Adrenal gland (tissue), 12 donors: Measurements from ENCODE around the gene CACTIN. TPM values are rescaled to one million over a fixed set of nuclear protein-coding genes. Genes with fewer than 3 reads are reported as not detected.
A peak's percentile ranks its signal among the peaks of the same experiment; 100 is the strongest.

Experiments used
- DNase-seq, 7 donors: peaks; one replicate each; pipeline ENCODE4 v3.0.0-alpha.2; 2019 to 2020
- H3K27ac ChIP-seq, 5 donors: fragments of 200-600 bp; sonication (generic) in 4 of 5; 1 replicate in 3 of 5; 2 replicates in 2 of 5; pipeline versions ENCODE4 v1.5.1 to v1.8.0; 2016 to 2020; ENCODE audit warnings: mild to moderate bottlenecking in 1 of 5
- H3K27me3 ChIP-seq: fragments of 200-600 bp; 2 replicates; pipeline ENCODE4 v1.8.0; 2021
- H3K36me3 ChIP-seq, 2 donors: fragments of 200-600 bp; replicated peaks in 1 of 2; 1 replicate in 1 of 2; 2 replicates in 1 of 2; pipeline versions ENCODE4 v1.5.1 to v1.8.0; 2018 to 2022
- H3K4me1 ChIP-seq, 2 donors: fragments of 200-600 bp; replicated peaks in 1 of 2; 1 replicate in 1 of 2; 2 replicates in 1 of 2; pipeline versions ENCODE4 v1.5.1 to v1.8.0; 2018 to 2021
- H3K4me3 ChIP-seq, 4 donors: fragments of 200-600 bp; sonication (generic) in 3 of 4; one replicate each; pipeline ENCODE4 v1.5.1; 2016 to 2018
- H3K9me3 ChIP-seq, 3 donors: fragments of 200-600 bp; sonication (generic) in 1 of 3; replicated peaks in 1 of 3; 1 replicate in 2 of 3; 2 replicates in 1 of 3; pipeline versions ENCODE4 v1.5.1 to v1.8.0; 2016 to 2021
- CTCF ChIP-seq, 6 experiments: fragments of 450-650 bp in 4 of 6; fragments of 200-600 bp in 2 of 6; sonication (generic) in 1 of 6; IDR thresholded peaks; 1 replicate in 5 of 6; 2 replicates in 1 of 6; pipeline versions ENCODE4 v1.5.1 to v1.8.0; 2016 to 2021; ENCODE audit warnings: antibody characterized with exemption in 6 of 6, mild to moderate bottlenecking in 2 of 6, moderate library complexity in 1 of 6
- POLR2A ChIP-seq, 2 donors: fragments of 450-650 bp; IDR thresholded peaks; one replicate each; pipeline ENCODE4 v1.6.1; 2017; ENCODE audit warnings: antibody characterized with exemption in 2 of 2, mild to moderate bottlenecking in 2 of 2, moderate library complexity in 1 of 2
- WGBS, 4 donors: extraction: QIAGEN DNeasy Blood & Tissue Kit in 2 of 4; methylation state at CpG; one replicate each; pipeline versions ENCODE4 v1.1.5 to v1.1.7; 2013 to 2017; 5-methylcytosine and 5-hydroxymethylcytosine counted together
- intact Hi-C, 2 donors: fragments of 100-400 bp; cut with DNase I; formaldehyde crosslinking; loops; one replicate each; pipeline versions ENCODE4 v1.14.1 to v1.15.0; 2022 to 2023
- polyA plus RNA-seq, 3 donors: library from polyadenylated mRNA; stranded (reverse); fragments of 200-250 nt in 2 of 3; fragments of 350-450 nt in 1 of 3; fragmentation: Illumina TruSeq in 1 of 3; extraction: RNeasy Lipid Tissue Mini Kit (QIAGEN cat#74804) in 1 of 3; gene quantifications; one replicate each; pipeline ENCODE4 v1.2.3, GENCODE V29; 2013 to 2014
- total RNA-seq, 9 donors: library from RNA; depleted of rRNA in 4 of 9; stranded (reverse); fragments of >200 nt in 4 of 9; fragments of 120-200 nt in 1 of 9; fragmentation: NEBNext Ultra II Directional in 1 of 9; extraction: Animal tissue kit (Norgen Biotek cat#: 25700) in 1 of 9; gene quantifications; one replicate each; pipeline versions ENCODE4 v1.1.0 to v1.2.4, GENCODE V29; 2013 to 2023
- donor health status: healthy with polysubstance abuse.
- donor health status: Bipolar disorder and iron deficiency.
- donor health status: DM: yes; HTN: yes; CAD: no.
- donor health status: DM: no; HTN: no; CAD: no.
- donor health status: DM: no; HTN: no; CAD: no.
- donor health status: DM: yes; HTN: yes; CAD: no.

The CACTIN gene
- total and polyA plus RNA-seq, 12 donors: 5.0 to 78.4 (median 22.3) TPM

DNA sequence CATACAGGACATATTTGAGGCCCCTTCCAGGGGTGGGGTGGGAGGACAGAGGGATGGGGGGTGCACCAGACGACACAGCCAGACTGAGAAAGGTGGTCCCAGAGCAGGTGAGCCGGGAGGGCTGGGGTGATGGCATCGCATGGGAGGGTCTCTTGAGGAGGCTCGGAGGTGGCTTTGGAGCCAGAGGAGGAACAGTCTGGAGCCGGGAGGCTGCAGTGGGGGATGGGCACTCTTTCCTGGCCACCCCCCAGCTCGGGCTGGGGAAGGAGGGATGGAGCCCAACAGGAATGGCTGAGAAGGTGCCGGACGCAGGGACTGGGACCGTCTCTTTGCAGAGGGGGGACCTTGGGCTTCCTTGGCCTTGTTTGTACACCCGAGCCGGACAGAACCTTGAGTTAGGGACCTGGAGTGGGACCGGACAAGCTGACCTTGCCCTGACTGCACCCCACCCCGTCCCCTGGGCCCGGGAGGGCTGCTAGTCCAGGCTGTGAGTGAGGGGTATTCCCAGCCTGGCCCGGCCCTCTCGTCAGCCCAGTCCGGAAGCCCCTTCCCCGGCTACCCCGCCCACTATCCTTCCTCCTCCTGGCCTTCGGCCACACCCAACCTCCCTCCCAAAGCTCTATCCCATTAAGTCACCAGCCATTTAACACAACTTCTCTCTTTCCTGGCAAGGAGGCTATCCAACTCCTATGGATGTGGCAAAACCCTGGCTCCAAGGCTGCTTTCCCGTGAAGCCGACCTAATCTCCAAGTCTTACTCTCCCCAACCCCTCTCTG lies 19.1 kb downstream of the CACTIN start:
- H3K27ac ChIP-seq: peak overlapping the region; percentile 52 to 94 (median 78)
- H3K27me3 ChIP-seq: no peaks in the 10 kb centered on the region
- peaks cover 0 to 12% of the 10 kb centered on the region in 2 donors for H3K36me3 ChIP-seq
- H3K4me3 ChIP-seq: peak overlapping the region in 3 of 4 donors; percentile 8 to 73 (median 62)
- WGBS, 4 donors: 6 to 16% (median 15%) methylated on average over 12 to 22 of the region's 22 CpGs
- peaks cover 42 to 57% of the 10 kb centered on the region in 2 donors for H3K4me1 ChIP-seq
- H3K9me3 ChIP-seq: no peaks in the 10 kb centered on the region
- DNase-seq: peak; percentile 49 to 72 (median 64)
- TF ChIP-seq POLR2A (IDR thresholded peaks at IDR 0.05) (no peak), CTCF (IDR thresholded peaks at IDR 0.05) (no peak)
- intact Hi-C loops: no loop called here

DNA sequence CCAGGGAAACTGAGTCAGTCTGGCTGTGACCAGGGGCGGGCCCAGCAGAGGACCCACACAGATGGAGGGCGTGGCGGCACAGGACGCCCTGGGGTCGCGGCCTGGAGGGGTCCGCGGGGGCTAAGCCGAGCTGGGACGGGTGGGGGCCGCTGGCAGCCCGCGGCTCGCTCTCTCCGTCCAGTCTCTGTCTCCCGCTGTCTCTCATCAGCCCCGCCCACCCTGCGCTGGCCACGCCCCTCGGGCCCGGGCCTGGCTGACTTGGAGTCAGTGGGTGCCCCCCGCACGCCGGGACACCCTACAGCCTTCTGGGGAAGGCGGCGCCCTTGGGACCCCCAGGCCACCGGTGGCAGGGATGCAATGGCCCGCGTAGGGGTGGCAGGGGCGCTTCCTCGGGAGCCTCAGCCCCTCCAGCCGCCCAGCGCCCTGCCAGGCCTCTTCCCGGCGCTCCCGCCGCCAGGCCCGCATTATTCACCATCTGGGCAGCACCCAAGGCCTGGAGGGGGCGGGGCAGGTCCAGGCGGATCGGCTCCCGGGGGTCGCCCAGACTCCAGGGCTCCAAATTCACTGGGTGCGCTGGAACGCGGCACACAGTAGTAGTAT lies 19.8 kb downstream of the CACTIN start, which contains the start of gene TBXA2R:
Gene TBXA2R, minus strand, starts transcription at position 186 of the 600 bp plus-strand sequence. CDS start 6,241 bp downstream, outside the sequence.
- Histone ChIP-seq H3K27me3 (no peaks in the 10 kb centered on the region), H3K4me3 (peak within 1 kb of the TSS; percentile 8 to 73 (median 62)), H3K4me1 (peaks cover 42 to 57% of the 10 kb centered on the region in 2 donors), H3K9me3 (no peaks in the 10 kb centered on the region), H3K27ac (peak within 1 kb of the TSS; percentile 52 to 94 (median 78)), H3K36me3 (peaks cover 0 to 5% of the 10 kb centered on the region in 2 donors)
- 0 to 2% (median 1%) methylated on average over 4 to 46 of the region's 46 CpGs; no CpG with 5 or more reads in 1 of the 4 donors for WGBS, 4 donors
- intact Hi-C loops: no loop called here
- peak; percentile 38 to 57 for TF ChIP-seq POLR2A (IDR thresholded peaks at IDR 0.05)
- no peak for TF ChIP-seq CTCF (IDR thresholded peaks at IDR 0.05)
- DNase-seq: peak; percentile 78 to 90 (median 89)

DNA sequence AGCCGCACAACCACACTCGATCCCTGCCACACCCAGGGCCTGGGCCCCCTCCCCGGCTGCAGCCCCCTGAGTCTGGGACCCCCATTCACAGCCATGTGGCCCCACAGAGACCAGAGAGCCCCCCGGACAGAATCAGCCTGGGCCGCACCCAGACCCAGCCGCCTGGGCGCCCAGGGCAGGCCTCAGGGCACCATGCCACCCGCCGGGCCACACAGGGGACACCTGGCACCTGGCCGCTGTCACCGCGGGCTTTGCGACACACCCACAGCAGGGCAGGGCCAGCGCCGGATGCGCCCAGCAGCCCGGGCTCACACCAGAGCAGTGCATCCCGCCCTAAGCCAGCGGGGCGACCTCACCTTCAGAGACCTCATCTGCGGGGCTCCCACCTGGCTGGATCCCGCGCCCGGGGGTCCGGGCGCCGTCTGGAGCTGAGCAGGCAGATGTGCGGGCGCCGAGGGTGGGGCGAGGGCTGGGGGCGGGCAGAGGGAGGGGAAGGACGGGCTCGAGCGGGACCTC lies 20.4 kb downstream of the CACTIN start:
- Histone ChIP-seq H3K27ac (peak overlapping the region in 4 of 5 donors; percentile 74 to 94 (median 80)), H3K4me3 (peak overlapping the region in 3 of 4 donors; percentile 62 to 73 (median 63)), H3K9me3 (no peaks in the 10 kb centered on the region), H3K4me1 (peaks cover 42 to 57% of the 10 kb centered on the region in 2 donors), H3K36me3 (no peaks in the 10 kb centered on the region), H3K27me3 (no peaks in the 10 kb centered on the region)
- intact Hi-C loops: no loop called here
- TF ChIP-seq CTCF (IDR thresholded peaks at IDR 0.05) (no peak), POLR2A (IDR thresholded peaks at IDR 0.05) (no peak)
- DNase-seq: peak in 6 of 7 donors; percentile 53 to 69 (median 64)
- WGBS, 4 donors: 1 to 9% (median 5%) methylated on average over 16 to 35 of the region's 35 CpGs; no CpG with 5 or more reads in 1 of the 4 donors

DNA sequence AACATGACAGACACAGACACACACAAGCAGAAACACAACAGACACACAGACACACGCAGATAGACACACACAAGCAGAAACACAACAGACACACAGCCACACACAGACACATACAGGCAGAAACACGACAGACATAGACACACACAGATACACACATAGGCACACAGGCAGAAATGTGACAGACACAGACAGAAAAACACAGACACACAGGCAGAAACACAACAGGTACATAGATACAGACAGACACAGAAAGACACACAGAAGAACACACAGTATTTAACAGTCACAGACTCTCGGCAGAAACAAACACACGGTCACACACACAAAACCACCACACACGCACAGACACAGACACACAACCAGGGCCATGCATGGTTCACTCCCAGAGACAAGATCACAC lies 20.8 kb downstream of the CACTIN start:
- Histone ChIP-seq H3K36me3 (no peaks in the 10 kb centered on the region), H3K4me1 (peaks cover 42 to 57% of the 10 kb centered on the region in 2 donors), H3K9me3 (no peaks in the 10 kb centered on the region), H3K4me3 (peak overlapping the region in 2 of 4 donors; percentile 62 to 73), H3K27me3 (no peaks in the 10 kb centered on the region), H3K27ac (peak overlapping the region in 3 of 5 donors; percentile 78 to 94 (median 83))
- WGBS, 4 donors: 41 to 62% (median 46%) methylated on average over 5 of the region's 5 CpGs
- peak in 1 of 7 donors; percentile 8 for DNase-seq
- TF ChIP-seq POLR2A (IDR thresholded peaks at IDR 0.05) (no peak), CTCF (IDR thresholded peaks at IDR 0.05) (no peak)
- intact Hi-C loops: no loop called here
